Vagina (tissue), 2 donors: ENCODE results near the gene G3BP2. TPM values are rescaled to one million over a fixed set of nuclear protein-coding genes. Genes with fewer than 3 reads are reported as not detected.
"Not testable (repeated sequence)": the region's sequence is repeated elsewhere in the genome, so short reads cannot be mapped to it uniquely, and the experiment has no call there.

Experiments used
- DNase-seq, 2 donors: peaks; one replicate each; pipeline ENCODE4 v3.0.0-alpha.2; 2017; ENCODE audit errors: extremely low spot score in 2 of 2
- H3K27ac ChIP-seq: fragments of 200-600 bp; sonication (generic); one replicate; pipeline ENCODE4 v1.5.1; 2019
- H3K27me3 ChIP-seq: fragments of 200-600 bp; sonication (generic); one replicate; pipeline ENCODE4 v1.5.1; 2019
- H3K36me3 ChIP-seq, 2 donors: fragments of 200-600 bp; sonication (generic); one replicate each; pipeline ENCODE4 v1.5.1; 2017 to 2019
- H3K4me1 ChIP-seq: fragments of 200-600 bp; sonication (generic); one replicate; pipeline ENCODE4 v1.5.1; 2019
- H3K4me3 ChIP-seq, 2 donors: fragments of 200-600 bp; sonication (generic); 1 replicate in 1 of 2; 2 replicates in 1 of 2; pipeline ENCODE4 v1.5.1; 2016 to 2019
- H3K9me3 ChIP-seq: fragments of 200-600 bp; sonication (generic); one replicate; pipeline ENCODE4 v1.5.1; 2019
- POLR2A ChIP-seq, 2 donors: fragments of 450-650 bp; IDR thresholded peaks; one replicate each; pipeline ENCODE4 v1.6.1; 2017; ENCODE audit warnings: antibody characterized with exemption in 2 of 2, mild to moderate bottlenecking in 2 of 2, moderate library complexity in 2 of 2
- POLR2AphosphoS5 ChIP-seq, 2 donors: sonication (generic); formaldehyde crosslinking; IDR thresholded peaks; one replicate each; pipeline ENCODE4 v1.9.0; 2017; ENCODE audit warnings: antibody characterized with exemption in 2 of 2, mild to moderate bottlenecking in 2 of 2, low read depth in 1 of 2; ENCODE audit not compliant: insufficient read depth in 1 of 2
- intact Hi-C: fragments of 100-400 bp; cut with DNase I; formaldehyde crosslinking; loops from one replicate; pipeline ENCODE4 v1.15.1; 2023
- total RNA-seq: library from RNA; depleted of rRNA; stranded (reverse); fragments of >200 nt; gene quantifications from one replicate; pipeline ENCODE4 v1.2.3, GENCODE V29; 2016
- TF ChIP-seq, protein P1 (sequence below), 3 experiments: fragments of 450-650 bp in 2 of 3; fragments of 200-600 bp in 1 of 3; sonication (generic) in 1 of 3; IDR thresholded peaks; one replicate each; pipeline ENCODE4 v1.5.1; 2017 to 2019; ENCODE audit warnings: antibody characterized with exemption in 3 of 3, mild to moderate bottlenecking in 2 of 3, moderate library complexity in 2 of 3

The G3BP2 gene
- total RNA-seq, 1 donor from 2014 or later = 53.5 TPM

DNA sequence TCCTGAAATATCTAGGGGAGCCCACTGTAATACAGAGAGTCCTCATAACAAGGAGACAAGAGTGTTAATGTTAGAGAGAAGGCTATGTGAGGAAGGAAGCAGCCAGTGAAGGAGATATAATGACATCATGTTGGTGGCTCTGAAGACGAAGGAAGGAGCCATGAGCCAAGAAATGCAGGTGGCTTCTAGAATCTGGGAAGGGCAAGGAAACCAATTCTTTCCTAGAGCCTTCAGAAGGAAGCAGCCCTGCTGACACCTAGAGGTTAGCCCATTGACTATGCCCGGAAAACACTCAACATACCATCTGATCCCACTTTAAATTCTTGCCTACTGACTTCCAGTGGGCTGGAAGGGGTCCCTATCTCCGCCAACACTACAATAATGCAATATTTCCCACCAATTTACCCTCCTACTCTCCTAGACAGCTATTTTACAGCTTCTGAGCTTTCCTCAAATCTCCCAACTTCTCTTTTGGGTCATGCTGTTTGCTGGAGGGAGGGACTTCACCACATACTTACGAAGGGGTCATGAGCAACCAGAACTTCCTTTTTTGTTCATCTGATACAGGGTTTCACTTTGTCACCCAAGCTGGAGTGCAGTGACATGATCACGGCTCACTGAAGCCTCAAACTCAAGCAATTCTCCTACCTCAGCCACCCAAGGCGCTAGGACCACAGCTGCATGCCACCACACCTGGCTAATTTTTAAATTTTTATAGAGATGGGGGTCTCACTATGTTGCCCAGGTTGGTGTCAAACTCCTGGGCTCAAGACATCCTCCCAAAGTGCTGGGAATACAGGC is 25.2 kb upstream of the G3BP2 start:
- no peak for DNase-seq
- Histone ChIP-seq H3K9me3 (no peaks in the 10 kb centered on the region), H3K4me1 (no peaks in the 10 kb centered on the region), H3K27me3 (no peaks in the 10 kb centered on the region), H3K27ac (no peak overlapping the region), H3K36me3 (no peaks in the 10 kb centered on the region), H3K4me3 (no peak overlapping the region)
- TF ChIP-seq POLR2AphosphoS5 (IDR thresholded peaks at IDR 0.05; ENCODE audit: insufficient read depth in 1 of 2, low read depth in 1 of 2) (no peak), POLR2A (IDR thresholded peaks at IDR 0.05) (no peak)
- TF ChIP-seq, protein P1, sequence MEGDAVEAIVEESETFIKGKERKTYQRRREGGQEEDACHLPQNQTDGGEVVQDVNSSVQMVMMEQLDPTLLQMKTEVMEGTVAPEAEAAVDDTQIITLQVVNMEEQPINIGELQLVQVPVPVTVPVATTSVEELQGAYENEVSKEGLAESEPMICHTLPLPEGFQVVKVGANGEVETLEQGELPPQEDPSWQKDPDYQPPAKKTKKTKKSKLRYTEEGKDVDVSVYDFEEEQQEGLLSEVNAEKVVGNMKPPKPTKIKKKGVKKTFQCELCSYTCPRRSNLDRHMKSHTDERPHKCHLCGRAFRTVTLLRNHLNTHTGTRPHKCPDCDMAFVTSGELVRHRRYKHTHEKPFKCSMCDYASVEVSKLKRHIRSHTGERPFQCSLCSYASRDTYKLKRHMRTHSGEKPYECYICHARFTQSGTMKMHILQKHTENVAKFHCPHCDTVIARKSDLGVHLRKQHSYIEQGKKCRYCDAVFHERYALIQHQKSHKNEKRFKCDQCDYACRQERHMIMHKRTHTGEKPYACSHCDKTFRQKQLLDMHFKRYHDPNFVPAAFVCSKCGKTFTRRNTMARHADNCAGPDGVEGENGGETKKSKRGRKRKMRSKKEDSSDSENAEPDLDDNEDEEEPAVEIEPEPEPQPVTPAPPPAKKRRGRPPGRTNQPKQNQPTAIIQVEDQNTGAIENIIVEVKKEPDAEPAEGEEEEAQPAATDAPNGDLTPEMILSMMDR (IDR thresholded peaks at IDR 0.05) = no peak
- intact Hi-C loops = no loop called here

GRCh38 chr4:75696581-75696980 is 23.4 kb upstream of the G3BP2 start:
- no peaks in the 10 kb centered on the region for H3K27me3 ChIP-seq

DNA sequence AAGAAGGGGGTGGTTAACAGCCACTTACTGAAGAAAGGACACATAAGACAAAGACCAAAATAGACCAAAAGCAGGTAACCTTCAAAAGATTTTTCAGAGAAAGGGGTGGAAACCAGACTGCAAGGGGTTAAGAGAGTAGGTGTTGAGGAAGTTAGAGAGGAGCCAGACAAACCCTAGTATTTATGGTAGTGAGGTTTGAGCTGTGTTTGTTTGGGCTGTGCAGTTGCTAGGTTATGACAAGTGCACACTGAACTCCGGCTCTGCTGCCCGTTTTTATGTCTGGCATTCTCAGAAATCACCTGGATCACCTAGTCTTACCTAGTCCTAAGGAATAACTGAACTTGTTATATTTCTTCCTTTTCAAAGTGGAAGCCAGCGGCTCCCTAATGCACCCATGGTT is 22.9 kb upstream of the G3BP2 start:
- intact Hi-C loops = no loop called here
- no peaks in the 10 kb centered on the region for H3K9me3 ChIP-seq
- TF ChIP-seq POLR2AphosphoS5 (IDR thresholded peaks at IDR 0.05; ENCODE audit: insufficient read depth in 1 of 2, low read depth in 1 of 2) = no peak
- TF ChIP-seq, protein P1 (IDR thresholded peaks at IDR 0.05) = no peak
- TF ChIP-seq POLR2A (IDR thresholded peaks at IDR 0.05) = no peak
- no peaks in the 10 kb centered on the region for H3K36me3 ChIP-seq
- no peak for DNase-seq
- H3K27me3 ChIP-seq = no peaks in the 10 kb centered on the region
- no peak overlapping the region for H3K27ac ChIP-seq
- no peaks in the 10 kb centered on the region for H3K4me1 ChIP-seq
- no peak overlapping the region for H3K4me3 ChIP-seq

More at GRCh38 chr4:75696581-75696980, 23.4 kb upstream of the G3BP2 start:
- intact Hi-C loops = no loop called here
- H3K36me3 ChIP-seq = no peaks in the 10 kb centered on the region
- no peak for DNase-seq
- H3K9me3 ChIP-seq = no peaks in the 10 kb centered on the region
- no peak overlapping the region for H3K27ac ChIP-seq
- no peak overlapping the region for H3K4me3 ChIP-seq
- H3K4me1 ChIP-seq = no peaks in the 10 kb centered on the region
- no peak for TF ChIP-seq POLR2AphosphoS5 (IDR thresholded peaks at IDR 0.05; ENCODE audit: insufficient read depth in 1 of 2, low read depth in 1 of 2)
- TF ChIP-seq POLR2A (IDR thresholded peaks at IDR 0.05) = no peak
- TF ChIP-seq, protein P1 (IDR thresholded peaks at IDR 0.05) = no peak

DNA sequence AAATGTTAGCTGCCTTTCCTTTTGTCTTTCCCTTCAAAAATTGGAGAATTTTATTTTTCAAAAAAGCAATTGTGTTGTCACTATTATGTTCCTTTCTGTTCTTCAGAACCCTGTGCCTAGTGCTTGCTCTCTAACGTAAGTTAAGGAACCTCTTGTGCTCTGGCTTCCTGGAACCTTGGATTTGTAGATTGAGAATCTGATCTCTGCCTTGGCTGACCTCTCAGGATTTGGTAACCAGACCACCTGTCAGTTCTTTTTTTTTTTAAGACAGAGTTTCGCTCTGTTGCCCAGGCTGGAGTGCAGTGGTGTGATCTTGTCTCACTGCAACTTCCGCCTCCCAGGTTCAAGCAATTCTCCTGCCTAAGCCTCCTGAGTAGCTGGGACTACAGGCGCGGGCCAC is 18.9 kb upstream of the G3BP2 start:
- intact Hi-C loops, H3K36me3 ChIP-seq, H3K27me3 ChIP-seq, H3K4me1 ChIP-seq, H3K9me3 ChIP-seq, DNase-seq, H3K4me3 ChIP-seq, H3K27ac ChIP-seq: not testable (repeated sequence)

- H3K27me3 ChIP-seq, H3K27ac ChIP-seq, DNase-seq, H3K9me3 ChIP-seq, intact Hi-C loops, H3K36me3 ChIP-seq, H3K4me1 ChIP-seq, H3K4me3 ChIP-seq: not testable (repeated sequence)
Measured at GRCh38 chr4:75687125-75687524, 13.9 kb upstream of the G3BP2 start.

DNA sequence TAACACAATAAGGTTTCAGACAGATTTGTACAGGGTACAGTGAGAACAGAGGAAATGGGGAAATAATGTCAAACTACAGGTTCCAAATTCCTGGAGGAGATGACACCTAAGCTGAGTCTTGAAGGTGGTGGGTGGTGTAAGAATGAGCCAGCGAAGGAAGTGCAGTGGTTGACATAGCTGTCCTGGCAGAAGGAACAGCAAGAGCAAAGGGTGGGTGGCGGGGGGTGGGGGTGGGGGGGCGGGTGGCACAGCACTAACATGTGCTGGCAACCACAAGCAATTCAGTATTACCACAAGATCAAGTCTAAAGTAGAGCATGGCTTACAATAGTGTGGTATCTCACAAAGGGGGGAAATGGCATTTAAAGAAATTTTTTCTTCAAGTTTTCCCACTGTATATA is 13.1 kb upstream of the G3BP2 start:
- H3K27ac ChIP-seq = no peak overlapping the region
- no peak for DNase-seq
- no peak for TF ChIP-seq POLR2AphosphoS5 (IDR thresholded peaks at IDR 0.05; ENCODE audit: insufficient read depth in 1 of 2, low read depth in 1 of 2)
- H3K4me1 ChIP-seq = no peaks in the 10 kb centered on the region
- intact Hi-C loops = no loop called here
- no peaks in the 10 kb centered on the region for H3K27me3 ChIP-seq
- no peak overlapping the region for H3K4me3 ChIP-seq
- no peaks in the 10 kb centered on the region for H3K9me3 ChIP-seq
- H3K36me3 ChIP-seq = no peaks in the 10 kb centered on the region
